HG03442 (cell line): ENCODE measurements around the gene OR10H2.
"Not testable (repeated sequence)": the region's sequence is repeated elsewhere in the genome, so short reads cannot be mapped to it uniquely, and the experiment has no call there.

Source experiments
- ATAC-seq: cut with Tn5 transposase; IDR thresholded peaks from one replicate; pipeline ENCODE4 v1.9.1; 2021; ENCODE audit warnings: mild to moderate bottlenecking, moderate library complexity; ENCODE audit not compliant: unreplicated experiment

OR10H2 gene

DNA sequence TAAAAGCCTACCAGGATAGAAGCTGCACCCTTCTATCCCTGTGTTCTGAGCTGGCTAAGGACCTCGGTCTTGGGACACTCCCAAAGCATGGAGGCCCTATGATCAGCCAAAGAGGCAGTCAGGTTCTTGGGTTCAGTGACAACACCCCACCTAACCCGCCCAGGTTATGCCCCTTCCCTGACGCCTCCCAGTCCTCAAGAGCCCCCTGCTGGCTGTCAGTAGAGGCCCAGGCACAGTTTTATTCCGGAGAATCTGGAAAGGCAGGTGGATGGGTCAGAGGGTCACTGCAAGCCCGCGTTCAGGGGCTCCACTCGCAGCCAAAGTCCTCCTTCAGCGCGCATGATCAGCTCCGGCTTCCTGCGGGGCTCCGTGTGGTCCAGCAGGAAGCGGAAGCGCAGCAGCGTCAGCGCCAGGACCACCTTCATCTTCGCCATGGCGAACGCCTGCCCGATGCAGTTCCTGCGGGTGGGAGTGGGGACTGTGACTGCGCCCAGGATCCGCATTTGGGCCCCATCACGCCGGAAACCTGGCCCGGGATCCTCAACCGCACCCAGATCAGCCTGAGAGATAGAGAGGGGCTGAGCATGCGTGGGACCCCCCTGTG is 32.2 kb downstream of the OR10H2 start:
- ATAC-seq: no peak

DNA sequence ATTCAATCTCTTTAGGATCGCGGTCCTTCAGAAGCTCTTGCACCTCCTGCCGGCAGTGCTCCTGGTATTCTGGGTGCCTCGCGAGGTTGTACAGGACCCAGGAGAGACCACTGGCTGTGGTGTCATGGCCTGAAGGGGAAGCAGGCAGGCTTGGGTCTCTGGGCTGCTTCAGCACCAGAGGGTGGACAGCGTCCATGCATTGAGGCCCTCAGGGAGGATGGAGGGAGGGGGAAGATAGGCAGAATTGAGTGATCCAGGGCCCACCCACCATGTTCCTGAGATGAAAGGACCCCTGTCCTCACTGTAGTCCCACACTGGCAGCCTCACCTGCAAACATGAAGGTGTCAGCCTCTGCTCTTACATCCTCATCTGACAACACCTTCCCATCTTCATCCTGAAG is 41.8 kb downstream of the OR10H2 start:
- no peak for ATAC-seq

DNA sequence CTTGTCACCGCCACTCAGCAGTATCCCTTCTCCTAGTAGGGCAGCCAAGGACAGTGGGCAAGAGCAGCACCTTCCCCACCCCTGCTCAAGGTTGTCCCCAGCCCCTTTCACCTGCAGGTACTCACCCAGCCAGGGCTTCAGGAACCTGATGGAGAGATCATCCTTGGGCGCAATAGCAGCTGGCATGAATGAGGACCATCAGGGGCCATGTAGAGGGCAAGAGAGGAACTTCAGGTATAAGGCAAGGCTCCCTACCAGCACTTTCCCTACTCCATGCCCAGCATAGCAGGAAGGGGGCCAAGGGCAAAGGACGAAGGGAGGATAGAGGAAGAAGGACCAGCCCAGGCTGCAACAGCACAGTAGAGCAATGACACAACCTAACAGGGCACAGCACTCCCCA is 46.3 kb downstream of the OR10H2 start:
- not testable (repeated sequence) for ATAC-seq

DNA sequence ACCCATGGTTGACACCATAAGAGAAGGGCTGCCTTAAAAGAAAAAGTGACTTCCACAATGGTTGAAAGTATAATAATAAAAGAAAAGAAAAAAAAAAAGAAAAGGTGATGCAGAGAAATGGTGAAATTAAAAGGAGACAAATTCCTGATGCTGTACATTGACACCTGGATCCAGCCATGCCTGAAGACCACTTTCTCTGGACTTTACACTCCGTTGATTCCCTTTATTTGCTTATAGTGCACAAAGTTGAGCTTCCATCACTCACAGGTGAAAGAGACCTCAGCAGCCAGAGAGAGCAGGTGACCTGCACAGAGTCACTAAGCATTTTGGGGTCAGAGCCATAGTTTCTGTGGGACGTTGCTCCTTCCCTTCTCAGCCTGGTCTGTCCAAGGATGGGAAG is 47.4 kb downstream of the OR10H2 start:
- ATAC-seq: no peak

DNA sequence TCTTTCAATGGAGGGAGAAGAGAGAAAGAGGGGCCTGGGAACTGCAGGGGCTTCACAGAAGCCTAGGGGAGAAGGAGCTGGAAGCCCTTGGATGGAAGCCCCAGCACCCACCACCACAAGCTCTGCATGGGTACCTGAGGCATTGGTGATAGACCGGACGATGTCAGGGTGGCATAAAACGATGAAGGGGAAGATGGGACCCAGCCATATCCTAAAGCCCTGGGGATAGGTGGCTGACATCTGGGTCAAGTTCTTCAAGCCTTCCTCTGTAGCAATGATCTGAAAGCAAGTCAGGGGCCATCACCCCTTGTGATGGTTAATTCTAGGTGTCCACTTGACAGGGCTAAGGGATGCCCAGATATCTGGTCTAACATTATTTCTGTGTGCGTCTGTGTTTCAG is 48.4 kb downstream of the OR10H2 start:
- ATAC-seq: no peak

DNA sequence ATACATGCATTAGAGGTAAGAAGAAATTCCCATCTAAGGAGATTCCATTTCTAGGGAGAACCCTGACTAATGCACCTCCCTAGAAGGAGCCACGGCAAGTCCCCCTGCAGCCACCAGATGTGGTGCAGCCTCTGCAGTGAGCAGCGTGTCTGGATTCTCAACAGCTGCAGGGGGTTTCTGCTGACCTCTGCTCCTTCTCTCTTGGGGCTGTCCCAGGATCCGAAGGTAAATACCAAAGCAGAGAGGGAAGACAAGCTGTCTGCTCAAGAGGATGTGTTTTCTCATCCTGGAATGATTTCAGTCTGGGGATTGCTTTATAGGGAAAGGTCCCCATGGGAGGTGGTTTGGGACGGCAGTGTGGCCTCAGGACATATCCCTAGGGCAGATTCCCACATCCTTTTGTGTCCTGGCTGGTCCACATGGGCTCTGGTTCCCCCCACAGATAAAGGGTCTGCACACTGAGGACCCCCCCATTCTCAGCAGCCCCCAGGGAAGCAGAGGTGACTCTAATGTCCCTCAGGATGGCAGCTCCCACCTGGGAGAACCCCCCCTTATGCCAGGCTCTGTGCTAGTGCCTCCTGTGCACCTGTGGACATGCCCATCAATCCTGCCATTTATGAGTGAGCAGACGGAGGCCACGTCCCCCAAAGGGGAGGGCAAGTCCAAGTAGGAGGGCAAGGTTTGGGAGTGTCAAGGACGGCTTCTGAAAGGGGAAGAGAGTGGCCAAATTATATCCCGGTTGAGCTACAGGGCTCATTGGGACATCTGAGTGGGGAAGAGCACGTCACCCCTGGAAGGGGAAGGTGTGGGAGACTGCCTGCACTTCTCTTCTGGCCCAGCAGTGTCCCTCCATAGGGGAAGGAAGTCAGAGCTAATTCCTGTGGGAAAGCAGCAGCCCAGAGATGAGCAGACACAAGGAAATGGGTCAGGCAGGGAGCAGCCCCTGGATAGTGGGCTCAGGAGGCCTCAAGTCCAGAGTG is 49.5 kb downstream of the OR10H2 start:
- no peak for ATAC-seq
